OCI-LY3 (cell line): ENCODE results near the gene DNASE1L3.

Source experiments
- EZH2phosphoT487 ChIP-seq: fragments of 200-600 bp; shearing (Covaris generic); IDR thresholded peaks from 2 replicates; pipeline ENCODE4 v1.6.1; 2018; ENCODE audit warnings: antibody characterized with exemption, mixed run types, low read depth
- TF ChIP-seq, protein P1 (sequence below): fragments of 200-600, 300-600 bp; sonication (generic); IDR thresholded peaks from 2 replicates; pipeline ENCODE4 v1.5.1; 2014; ENCODE audit warnings: antibody characterized with exemption, low read length, low read depth

DNA sequence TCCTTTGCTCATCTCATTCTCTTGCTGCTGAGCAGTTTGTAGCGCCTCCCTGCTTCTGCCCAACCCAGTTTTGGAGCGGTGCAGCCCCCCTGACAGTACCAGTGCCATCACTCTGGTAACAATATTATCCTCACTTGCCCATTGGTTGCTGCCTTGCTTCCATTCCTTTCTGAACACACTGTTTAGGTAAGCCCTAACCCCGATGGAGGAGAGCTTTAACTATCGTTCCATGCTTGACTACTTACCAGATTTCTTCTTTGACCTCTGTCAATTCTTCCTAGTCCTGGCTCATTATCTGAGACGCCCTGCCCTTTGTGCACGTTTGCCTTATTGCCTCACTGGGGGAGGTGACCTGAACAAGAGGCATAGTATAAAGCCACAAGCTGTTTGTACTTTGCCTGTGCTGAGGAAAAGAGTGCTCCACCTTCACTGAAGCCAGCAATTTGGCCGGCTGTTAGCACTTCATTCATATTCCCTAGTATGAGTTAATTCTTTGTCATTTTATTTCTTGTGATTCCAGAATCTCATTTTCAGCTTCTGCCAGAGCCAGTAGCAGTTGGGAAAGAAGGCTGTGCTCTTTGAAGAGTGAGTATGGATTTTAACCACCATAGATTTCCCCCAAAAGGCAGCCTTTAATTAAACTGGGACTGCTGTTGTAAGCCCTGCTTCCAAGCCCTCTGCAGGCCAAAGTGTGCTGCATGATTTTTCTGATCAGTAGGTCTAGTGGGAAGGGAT is 38.8 kb upstream of the DNASE1L3 start:
- TF ChIP-seq, protein P1, sequence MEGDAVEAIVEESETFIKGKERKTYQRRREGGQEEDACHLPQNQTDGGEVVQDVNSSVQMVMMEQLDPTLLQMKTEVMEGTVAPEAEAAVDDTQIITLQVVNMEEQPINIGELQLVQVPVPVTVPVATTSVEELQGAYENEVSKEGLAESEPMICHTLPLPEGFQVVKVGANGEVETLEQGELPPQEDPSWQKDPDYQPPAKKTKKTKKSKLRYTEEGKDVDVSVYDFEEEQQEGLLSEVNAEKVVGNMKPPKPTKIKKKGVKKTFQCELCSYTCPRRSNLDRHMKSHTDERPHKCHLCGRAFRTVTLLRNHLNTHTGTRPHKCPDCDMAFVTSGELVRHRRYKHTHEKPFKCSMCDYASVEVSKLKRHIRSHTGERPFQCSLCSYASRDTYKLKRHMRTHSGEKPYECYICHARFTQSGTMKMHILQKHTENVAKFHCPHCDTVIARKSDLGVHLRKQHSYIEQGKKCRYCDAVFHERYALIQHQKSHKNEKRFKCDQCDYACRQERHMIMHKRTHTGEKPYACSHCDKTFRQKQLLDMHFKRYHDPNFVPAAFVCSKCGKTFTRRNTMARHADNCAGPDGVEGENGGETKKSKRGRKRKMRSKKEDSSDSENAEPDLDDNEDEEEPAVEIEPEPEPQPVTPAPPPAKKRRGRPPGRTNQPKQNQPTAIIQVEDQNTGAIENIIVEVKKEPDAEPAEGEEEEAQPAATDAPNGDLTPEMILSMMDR = no peak
- TF ChIP-seq EZH2phosphoT487 = no peak
